ENCODE data around the gene KRTAP10-6.

KRTAP10-6 gene

DNA sequence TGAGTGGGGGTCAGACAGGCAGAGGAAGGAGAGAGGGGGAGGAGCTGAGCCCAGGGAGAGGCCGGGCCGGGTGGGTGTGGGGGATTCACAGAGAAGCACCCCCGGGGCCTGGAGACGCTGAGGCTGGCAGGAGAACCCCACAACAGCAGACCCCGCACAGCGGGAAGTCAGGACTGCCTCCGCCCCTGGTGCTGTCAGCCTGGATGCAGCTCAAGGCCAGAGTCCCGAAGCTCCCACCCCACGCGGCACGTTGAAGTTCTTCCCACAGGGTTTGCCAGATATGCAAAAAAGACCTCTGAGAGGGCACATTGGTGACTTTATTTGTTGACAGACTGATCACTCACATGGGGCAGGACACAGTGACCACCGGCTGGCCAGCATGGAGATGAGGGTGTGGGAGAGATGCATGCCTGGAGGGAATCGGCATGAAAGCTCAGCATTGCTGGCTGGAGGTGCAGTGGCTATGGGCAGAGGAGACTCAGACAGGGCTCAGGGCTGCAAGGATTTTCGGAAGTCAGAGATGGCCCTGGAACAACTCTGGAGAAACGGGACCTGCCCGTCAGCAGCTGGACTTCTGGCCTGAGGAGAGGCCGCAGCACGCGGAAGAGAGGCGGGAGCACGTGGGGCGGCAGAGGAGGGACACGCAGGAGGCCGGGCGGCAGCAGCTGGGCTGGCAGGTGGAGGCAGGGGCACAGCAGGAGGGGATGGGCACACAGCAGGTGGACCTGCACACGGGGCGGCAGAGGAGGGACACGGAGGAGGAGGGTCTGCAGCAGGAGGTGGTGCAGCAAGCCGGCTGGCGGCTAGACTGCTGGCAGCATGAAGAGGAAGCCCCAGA, 34.6 kb downstream of the KRTAP10-6 start:
- DNase-seq (ENCODE audit: low spot score) = peak; percentile 47

- no peak for DNase-seq (ENCODE audit: low spot score)
Observed at GRCh38 chr21:44556879-44557278, 35.4 kb downstream of the KRTAP10-6 start.

DNA sequence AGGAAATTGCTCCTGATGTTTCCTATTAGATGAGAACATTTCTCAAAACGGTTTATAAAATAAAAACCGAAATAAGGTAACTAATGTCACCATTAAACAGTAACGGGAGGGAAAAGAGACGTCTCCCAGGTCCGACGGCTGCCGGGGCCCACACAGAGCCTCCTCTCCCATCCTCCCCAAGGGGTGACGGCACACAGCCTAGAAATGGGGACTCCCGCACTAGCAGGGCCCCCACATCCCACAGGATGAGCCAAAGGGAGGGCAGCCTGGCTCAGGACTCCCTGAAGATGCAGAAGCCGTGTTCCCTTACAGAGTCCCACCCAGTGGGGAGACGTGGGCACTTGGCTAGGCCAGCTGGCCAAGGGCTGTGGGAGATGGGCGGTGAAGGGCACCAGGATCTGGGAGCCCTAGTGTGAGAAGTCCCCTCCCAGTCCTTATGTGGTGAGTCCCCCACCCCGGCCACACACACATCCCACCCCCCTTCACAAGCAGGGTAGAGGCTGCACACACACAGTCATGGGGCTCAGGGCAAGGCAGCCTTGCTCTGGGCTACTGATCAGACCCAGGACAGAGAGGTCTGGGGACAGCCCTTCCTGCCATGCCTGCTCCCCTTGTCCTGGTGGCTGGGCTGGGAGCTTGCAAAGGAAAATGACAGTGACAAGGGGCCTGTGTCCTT, 37.0 kb downstream of the KRTAP10-6 start:
- DNase-seq (ENCODE audit: low spot score) = no peak

DNA sequence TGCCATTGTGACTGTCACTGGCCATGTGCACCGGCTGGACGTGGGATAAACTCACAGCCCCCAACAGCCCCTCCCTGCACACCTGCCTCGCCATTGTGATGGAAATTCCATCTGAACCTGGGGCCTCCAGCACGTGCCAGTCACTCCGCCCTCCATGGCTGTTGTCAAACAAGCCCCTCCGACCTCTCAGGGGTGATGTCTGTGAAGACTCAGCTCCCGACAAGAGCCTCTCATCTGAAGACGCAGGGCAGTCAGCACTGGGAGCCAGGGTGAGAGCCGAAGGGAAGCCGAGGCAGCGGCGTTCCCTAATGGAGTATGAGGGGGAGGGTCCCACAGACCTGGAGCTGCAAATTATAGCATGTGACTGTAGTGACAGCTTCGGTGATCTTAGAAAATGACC, 39.6 kb downstream of the KRTAP10-6 start:
- DNase-seq (ENCODE audit: low spot score) = no peak

GRCh38 chr21:44552136-44552535, 40.2 kb downstream of the KRTAP10-6 start:
- no peak for DNase-seq (ENCODE audit: low spot score)

DNA sequence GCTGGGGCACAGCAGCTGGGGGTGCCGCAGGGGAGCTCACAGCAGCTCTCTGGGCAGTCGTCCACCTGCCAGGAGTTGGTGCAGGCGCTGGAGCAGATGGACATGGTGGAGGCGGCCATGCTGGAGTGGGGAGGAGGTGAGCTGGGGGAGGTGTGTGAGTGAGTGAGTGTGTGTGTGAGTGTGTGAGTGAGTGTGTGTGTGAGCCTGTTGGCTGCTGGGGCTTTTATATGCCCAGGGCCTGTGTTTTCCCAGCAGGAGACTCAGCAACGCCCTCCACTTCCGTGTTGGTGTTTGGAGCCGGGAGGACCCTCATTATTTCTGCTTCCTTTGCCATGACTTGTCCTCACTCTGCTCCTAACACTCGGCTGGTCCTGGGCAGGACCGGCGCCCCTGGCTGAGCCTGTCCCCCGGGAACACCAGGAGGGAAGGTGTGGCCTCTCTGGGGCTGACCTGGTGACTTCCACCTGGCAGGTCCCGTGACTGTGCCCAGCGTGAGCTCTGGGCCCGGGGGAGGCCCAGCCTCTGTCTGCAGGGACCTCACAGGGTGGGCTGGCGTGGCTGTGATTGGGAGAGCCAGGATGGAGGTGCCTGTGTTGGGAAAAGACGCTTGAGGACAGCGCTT, 40.9 kb downstream of the KRTAP10-6 start, which contains the start of gene KRTAP10-2:
Gene KRTAP10-2 (minus strand): TSS at position 166 of the 622 bp plus-strand sequence. CDS start 47 bp downstream, at position 119.
- peak; percentile 45 for DNase-seq (ENCODE audit: low spot score)

GRCh38 chr21:44550807-44551206, 41.5 kb downstream of the KRTAP10-6 start:
- DNase-seq (ENCODE audit: low spot score) = no peak

GRCh38 chr21:44550285-44550684, 42.0 kb downstream of the KRTAP10-6 start:
- peak; percentile 52 for DNase-seq (ENCODE audit: low spot score)

- peak; percentile 52 for DNase-seq (ENCODE audit: low spot score)
Observed at GRCh38 chr21:44549525-44550211, 42.6 kb downstream of the KRTAP10-6 start.

GRCh38 chr21:44548922-44549321, 43.4 kb downstream of the KRTAP10-6 start:
- peak; percentile 49 for DNase-seq (ENCODE audit: low spot score)

- DNase-seq (ENCODE audit: low spot score) = no peak
Observed at GRCh38 chr21:44548381-44548780, 43.9 kb downstream of the KRTAP10-6 start.

GRCh38 chr21:44547656-44548331, 44.5 kb downstream of the KRTAP10-6 start:
- no peak for DNase-seq (ENCODE audit: low spot score)

- DNase-seq (ENCODE audit: low spot score) = no peak
Observed at GRCh38 chr21:44544566-44544965, 47.7 kb downstream of the KRTAP10-6 start.

- DNase-seq (ENCODE audit: low spot score) = no peak
Observed at GRCh38 chr21:44542716-44543115, 49.6 kb downstream of the KRTAP10-6 start.

Data from ecto neural progenitor cell (in vitro differentiated cells).